HG03095 (cell line): ENCODE data around the gene CDKAL1.
A peak's percentile ranks its signal among the peaks of the same experiment; 100 is the strongest.
"Not testable (repeated sequence)": the region's sequence is repeated elsewhere in the genome, so short reads cannot be mapped to it uniquely, and the experiment has no call there.

Experiments
- ATAC-seq: cut with Tn5 transposase; IDR thresholded peaks from one replicate; pipeline ENCODE4 v1.9.1; 2021; ENCODE audit warnings: moderate library complexity; ENCODE audit not compliant: unreplicated experiment

CDKAL1 gene

DNA sequence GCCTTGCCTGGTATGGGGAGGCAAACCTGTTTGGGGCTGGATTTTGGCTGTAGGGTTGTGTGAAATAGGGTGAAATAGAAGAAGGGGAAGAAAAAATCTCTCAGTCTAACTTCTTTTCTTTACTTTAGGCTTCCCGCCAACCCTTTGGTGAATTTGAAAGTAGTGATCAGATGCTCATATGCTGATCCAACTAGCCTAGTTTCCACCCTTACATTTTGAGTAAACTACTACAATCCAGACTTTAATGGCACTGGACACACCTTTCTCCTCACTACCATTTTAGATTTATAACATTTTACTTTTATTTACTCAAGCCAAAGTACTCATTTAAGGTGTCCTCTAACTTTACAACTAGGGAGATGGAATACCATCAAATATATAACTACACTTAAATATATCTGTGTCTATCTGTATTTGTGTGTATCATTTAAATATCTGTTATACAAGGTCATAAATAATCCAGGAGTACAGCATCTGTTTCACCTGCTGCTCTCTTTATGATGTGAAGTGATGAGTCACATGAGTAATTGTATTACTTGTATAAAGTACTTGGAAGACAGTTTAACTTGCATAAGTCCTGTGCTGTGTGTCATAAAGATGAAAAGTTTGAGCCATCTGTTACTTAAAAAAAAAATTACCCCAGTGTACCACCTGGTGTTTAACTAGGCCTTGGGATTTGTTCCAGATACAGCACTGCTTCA lies 172.1 kb downstream of the CDKAL1 start:
- no peak for ATAC-seq

- no peak for ATAC-seq
Measured at GRCh38 chr6:20706939-20707485, 172.8 kb downstream of the CDKAL1 start.

DNA sequence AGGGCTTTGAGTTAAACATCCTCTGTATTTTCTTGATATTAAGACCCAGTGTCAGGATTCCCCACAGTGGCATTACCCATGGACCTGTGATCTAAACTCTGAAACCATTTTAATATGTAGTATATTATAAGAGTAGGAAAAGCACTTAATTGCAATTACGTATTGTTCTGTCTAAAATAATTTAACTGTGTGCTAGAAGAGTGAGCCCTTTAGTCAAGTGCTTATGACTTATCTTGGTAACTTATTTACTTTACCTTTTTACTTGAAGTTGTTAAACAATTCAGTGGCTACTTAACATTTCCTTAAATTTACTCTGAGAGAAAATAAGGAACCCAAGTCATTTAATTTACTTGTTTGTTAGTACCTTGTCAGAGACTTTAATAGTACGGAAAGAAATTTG lies 173.6 kb downstream of the CDKAL1 start:
- no peak for ATAC-seq

DNA sequence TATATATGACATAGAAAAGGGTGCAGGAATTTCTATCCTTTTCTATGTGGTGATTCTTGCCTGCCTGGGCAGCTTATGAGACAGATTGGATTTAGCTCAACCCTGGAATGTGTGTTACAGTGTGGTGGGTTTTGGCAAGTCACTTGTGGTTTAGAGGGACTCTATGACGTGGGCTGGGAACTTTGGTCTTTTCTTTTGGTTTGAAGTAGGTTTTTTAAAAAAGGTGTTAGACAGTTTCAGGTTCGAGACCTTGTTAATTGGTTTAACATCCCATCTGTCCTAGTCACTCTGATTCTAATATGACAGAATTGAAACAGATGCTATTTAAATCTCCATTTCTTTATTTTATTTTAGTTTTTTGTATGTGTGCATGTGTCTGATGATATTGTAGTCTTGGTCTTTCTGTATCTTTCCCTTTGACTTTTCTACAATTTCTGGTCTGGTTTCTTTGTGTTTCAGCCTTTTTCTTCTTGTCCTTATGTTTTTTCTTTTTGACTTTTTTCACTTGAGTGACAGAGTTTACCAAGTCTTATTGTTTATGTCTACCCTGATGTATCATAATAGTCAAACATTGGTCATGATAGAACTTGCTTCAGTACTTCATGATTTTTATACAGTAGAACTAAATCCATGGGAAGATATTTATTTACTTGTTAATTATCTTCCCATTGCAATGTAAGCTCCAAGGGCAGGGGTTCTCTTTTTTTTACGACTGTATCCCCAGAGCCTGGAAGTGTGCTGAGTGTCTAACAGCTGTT lies 174.3 kb downstream of the CDKAL1 start:
- ATAC-seq, result no peak

- no peak for ATAC-seq
Measured at GRCh38 chr6:20709451-20709850, 175.2 kb downstream of the CDKAL1 start.

- ATAC-seq, result no peak
Measured at GRCh38 chr6:20710341-20710740, 176.1 kb downstream of the CDKAL1 start.

DNA sequence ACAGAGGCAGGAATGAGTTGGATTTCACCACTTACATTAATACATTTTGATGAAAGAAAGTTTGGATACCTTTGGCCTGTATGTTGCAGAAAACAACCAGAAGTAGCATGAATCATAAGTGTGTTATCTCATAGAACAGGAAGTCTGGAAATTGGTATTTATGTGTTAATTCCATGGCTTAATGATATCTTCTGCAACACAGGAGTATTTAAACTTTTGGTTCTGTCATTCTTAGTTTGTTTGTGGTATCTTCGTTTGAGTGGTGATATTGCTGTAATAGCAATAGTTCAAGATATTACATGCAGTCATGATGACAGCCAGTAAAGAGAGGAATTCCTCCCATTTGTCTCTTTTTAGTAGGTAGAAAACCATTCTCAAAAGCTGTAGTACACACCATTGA lies 177.3 kb downstream of the CDKAL1 start:
- ATAC-seq, result no peak

- no peak for ATAC-seq
Measured at GRCh38 chr6:20712011-20712410, 177.8 kb downstream of the CDKAL1 start.

- ATAC-seq, result no peak
Measured at GRCh38 chr6:20715135-20715806, 181.0 kb downstream of the CDKAL1 start.

DNA sequence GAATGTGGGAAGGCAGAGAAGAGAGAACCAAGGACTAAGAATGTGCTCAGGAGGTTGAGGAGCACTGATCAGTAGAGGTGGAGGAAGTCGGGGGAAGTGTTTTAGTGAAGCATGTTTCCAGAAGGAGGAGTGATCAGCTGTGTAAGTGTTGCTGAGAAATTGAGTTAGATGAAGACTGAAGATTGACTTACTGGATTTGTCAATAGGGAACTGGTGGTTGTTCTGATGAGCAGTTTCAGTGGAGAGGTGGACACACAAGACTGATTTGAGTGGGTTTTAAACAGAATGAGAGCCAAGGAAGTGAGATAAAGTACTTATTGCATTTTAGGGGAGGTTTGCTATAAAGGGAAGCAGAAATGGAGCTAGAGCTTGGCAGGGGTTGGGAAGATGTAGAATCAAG lies 182.6 kb downstream of the CDKAL1 start:
- ATAC-seq, result peak; percentile 69

- no peak for ATAC-seq
Measured at GRCh38 chr6:20717743-20718142, 183.5 kb downstream of the CDKAL1 start.

- ATAC-seq, result no peak
Measured at GRCh38 chr6:20718705-20719653, 184.7 kb downstream of the CDKAL1 start.

GRCh38 chr6:20719980-20720379 lies 185.7 kb downstream of the CDKAL1 start:
- no peak for ATAC-seq

- ATAC-seq, result not testable (repeated sequence)
Measured at GRCh38 chr6:20721121-20721520, 186.9 kb downstream of the CDKAL1 start.

DNA sequence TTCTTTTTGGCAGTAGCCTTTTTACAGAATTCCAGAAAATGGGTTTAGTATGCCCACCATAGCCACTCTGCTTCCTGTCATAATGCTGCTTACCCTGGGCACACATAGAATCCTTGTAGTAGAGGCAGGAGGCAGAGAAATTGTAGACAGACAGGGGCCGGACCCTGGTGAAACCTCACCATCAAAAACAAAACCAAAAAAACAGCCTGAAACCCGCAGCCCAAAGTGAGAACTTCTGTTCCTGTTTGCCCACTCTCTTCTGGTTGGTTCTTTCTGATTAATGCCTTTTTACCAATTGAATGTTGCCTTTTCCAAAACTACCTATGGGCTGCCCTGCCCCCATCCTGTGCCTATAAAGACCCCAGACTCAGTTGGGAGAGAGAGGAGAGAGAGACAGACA lies 188.2 kb downstream of the CDKAL1 start:
- peak; percentile 55 for ATAC-seq

DNA sequence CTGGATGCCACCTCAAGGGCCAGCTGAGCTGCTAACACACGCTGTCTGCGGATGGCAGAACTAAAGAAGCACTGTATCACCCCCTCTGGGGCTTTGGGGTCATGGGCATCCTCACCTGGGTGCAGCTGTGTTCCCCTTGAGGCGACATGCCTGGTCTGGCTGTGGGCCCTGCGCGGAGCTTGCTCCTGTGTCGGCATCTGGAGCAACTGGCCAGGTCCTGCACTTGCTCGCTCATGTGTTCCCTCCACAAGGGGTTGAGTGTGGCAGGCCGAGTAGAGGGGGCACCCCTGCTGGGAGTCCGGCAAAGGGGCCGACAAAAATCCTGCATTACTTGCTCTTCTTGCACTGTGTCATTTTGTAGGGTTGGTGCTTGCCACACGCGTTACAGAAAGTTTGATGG lies 189.0 kb downstream of the CDKAL1 start:
- ATAC-seq, result no peak

GRCh38 chr6:20724443-20725190 lies 190.4 kb downstream of the CDKAL1 start:
- ATAC-seq, result no peak

DNA sequence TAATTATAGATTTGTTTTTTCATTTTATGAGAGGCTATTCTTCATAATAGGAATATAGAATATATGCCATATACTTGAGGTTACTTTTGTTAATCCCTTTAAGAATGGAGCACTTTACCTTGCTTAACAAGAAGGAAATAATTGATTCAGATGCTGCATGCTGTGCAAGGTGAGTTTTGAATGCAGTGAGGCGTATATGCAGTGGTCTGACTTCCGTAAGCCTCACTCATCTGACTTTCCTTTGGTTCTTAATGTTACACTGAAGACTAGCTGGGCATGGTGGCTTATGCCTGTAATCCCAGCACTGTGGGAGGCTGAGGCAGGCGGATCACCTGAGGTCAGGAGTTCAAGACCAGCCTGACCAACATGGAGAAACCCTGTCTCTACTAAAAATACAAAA lies 191.0 kb downstream of the CDKAL1 start:
- ATAC-seq, result not testable (repeated sequence)

DNA sequence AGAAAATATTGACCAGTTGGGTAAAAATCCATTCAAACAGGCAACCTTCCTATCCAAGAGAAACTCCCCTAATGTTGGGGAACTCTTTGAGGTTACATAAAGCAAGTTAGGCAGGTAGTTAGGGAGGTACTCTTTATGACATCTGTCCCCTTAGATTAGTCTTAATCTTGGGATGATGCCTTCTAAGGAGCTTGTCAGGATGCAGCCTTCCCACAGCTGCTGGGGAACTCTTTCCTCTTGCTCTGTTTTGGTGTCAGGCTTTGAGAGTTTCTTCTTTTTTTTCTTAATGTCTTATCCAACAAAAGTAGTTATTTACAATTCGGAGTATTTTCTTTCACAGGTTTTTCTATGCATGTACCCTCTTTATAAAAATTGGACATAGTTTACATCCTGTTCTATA lies 194.8 kb downstream of the CDKAL1 start:
- no peak for ATAC-seq

GRCh38 chr6:20732362-20732761 lies 198.1 kb downstream of the CDKAL1 start:
- not testable (repeated sequence) for ATAC-seq
